Retina (tissue), 1 donor: ENCODE results near the gene TOP3B.
A peak's percentile ranks its signal among the peaks of the same experiment; 100 is the strongest.

Source experiments
- DNase-seq: peaks from one replicate; pipeline ENCODE4 v3.0.0-alpha.2; 2016

The TOP3B gene

GRCh38 chr22:21977814-21978213 is 4.8 kb downstream of the TOP3B start:
- DNase-seq = no peak

DNA sequence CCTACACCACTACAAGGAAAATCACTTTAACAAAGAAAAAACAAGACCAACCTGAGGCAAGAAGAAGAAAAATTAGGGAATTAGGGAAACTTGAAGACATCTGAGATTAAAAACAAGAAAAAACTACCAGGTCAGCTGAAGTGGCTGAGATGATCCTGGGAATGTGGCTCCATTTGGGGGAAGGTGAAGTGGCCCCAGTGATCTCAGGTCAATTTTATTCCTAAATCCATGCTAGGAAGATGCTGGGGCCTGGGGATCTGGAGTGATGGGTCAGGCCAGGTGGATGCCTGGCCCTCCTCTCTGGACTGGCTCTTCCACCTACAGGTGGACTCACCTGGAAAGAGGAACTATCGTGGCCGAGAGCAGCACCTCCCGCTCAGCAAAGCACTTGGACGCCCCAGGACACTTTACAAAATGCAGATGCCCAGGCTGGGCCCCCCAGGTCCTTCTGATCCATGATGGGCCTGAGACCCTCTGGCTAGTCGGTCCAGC is 6.7 kb downstream of the TOP3B start:
- no peak for DNase-seq

DNA sequence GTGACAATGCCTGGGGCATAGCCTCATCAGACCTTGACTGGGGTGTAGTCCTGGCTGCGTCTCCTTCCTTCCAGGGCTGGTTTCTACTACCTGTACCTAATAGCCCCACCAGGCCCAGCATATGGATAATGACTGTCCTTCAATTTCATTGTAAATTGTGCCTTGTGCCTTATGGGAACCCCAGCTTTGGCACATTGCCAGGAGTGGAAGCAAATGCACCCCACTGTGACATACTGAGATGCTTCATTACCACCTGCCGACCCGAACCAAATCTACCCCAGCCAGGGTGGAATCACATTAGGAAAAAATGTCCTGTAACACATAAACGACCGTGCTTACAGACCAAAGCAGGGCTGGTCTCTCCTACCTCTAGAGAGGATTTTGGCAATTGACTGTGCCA is 7.3 kb downstream of the TOP3B start:
- no peak for DNase-seq

DNA sequence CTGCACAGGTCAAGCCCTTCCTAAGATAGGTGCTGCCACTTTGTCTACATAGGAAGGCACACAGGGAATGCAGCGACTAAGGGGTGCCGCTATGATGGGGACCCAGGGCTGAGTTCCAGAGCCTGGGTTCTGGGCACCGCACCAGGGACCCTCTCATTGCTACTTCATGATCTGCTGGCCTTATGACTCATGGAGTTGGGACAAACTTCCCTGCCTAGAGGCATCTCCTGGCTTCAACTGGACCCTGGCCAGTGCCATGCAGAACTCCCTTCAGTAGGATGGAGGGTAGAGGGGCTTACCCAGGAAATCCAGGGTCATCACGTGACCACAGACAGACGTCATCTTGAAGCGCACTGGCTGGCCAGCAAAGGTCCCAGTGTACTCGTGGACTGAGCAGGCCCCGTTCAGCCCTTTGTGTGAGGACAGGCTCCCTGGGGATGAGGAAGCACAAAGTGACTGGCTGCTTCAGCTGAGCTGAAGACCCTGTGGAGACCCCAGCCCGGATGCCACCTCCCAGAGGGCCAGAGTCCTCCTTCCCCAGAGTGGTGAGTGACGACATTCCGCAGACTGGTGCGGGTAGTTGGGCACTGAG is 8.4 kb downstream of the TOP3B start:
- DNase-seq = no peak

DNA sequence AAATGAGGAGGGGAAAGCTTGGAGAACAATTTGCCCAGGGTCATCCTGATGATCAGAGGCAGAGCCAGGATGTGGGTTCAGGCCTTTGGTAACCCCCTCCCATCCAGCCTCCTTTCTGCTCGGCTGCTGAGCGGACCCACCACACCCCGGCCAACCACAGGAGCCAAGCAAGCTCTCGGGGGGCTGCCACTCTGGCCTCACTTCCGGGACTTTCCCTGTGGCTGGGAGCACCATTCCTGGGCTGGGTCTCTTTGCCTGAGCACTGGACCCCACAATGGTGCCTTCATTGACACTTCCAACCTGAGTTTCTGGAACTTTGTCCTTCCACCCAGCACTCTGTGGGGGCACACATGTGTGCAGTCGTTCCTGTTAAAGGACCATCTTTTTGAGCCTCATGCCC is 9.8 kb downstream of the TOP3B start:
- DNase-seq = no peak

DNA sequence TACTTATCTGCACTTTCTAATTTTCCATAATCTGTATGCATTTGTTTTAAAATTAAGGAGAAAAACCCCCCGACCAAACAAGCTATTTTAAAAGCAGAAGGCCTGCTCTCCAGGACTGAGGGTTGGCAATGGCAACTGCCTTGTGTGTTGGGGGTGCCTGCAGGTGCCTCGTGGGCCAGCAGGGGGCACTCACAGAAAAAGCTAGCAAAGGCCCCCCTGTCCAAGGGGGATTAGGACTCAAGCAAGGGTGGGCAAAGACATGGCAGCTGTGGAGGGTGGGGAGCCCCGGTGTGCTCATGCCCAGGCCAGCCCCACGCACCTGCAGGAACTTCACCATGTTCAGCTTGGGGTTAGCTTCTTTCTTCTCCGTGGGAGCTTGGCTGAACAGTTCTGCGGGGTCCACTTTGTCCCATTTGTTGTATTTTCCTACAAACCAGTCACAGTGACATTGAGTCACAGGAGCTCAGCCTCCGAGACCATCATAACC is 10.3 kb downstream of the TOP3B start:
- DNase-seq = peak; percentile 53

DNA sequence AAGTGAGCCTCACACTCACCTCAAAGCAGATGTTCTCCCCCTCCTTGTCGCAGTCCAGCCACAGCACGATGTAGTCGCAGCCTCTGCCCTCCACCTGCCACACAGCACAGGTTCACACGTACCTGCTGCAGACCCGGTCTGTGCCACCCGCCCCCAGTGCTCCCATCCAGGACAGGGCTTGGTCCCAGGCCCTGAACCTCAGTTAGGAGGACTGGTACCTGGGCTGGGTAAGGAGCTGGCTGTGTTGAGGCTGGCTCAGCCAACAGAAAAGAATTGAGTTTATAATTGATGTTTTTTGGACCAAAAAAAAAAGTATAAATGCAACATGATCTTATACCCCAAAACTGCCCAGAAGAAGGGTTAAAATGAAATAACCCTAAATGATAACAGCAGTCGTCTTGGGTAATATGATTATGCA is 10.7 kb downstream of the TOP3B start:
- DNase-seq = no peak

GRCh38 chr22:21970800-21971617 is 11.6 kb downstream of the TOP3B start:
- DNase-seq = no peak

DNA sequence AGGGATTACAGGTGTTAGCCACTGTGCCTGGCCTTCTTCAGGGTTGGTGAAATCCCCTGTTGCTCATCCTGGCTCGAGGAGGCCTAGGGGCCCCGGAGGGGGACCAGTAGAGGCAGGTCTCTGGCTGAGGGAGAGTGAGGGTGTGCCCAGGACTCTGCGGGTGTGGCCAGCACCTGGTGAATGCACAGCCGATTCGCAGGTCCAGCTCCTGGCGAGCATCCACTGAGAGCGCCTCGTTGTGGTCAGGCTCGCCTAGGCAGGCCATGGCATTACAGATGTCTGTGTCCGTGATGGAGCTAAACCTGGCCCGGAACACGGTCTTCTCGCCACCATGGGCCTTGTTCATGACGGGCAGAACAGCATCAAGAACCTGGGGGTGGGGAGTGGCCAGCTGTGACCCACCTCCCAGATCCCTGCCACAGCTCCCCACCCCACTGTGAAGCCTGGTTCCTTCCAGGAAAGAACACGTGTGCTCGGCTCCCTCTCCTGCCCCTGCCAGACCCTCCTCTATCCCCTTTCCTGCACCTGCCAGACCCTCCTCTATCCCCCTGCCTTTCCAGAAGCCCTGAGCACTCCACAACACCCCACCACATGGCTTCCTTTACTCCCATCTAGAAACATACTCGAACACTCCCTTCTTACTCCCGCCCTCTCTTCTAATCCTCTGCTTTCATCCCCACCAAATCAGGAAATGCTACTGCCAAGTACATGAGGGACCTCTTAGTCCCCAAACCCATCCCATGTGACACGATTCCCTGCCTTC is 12.4 kb downstream of the TOP3B start:
- no peak for DNase-seq

- DNase-seq = no peak
These were observed 14.0 kb downstream of the TOP3B start for GRCh38 chr22:21968452-21969129.

GRCh38 chr22:21967693-21968271 is 14.8 kb downstream of the TOP3B start:
- DNase-seq = no peak

DNA sequence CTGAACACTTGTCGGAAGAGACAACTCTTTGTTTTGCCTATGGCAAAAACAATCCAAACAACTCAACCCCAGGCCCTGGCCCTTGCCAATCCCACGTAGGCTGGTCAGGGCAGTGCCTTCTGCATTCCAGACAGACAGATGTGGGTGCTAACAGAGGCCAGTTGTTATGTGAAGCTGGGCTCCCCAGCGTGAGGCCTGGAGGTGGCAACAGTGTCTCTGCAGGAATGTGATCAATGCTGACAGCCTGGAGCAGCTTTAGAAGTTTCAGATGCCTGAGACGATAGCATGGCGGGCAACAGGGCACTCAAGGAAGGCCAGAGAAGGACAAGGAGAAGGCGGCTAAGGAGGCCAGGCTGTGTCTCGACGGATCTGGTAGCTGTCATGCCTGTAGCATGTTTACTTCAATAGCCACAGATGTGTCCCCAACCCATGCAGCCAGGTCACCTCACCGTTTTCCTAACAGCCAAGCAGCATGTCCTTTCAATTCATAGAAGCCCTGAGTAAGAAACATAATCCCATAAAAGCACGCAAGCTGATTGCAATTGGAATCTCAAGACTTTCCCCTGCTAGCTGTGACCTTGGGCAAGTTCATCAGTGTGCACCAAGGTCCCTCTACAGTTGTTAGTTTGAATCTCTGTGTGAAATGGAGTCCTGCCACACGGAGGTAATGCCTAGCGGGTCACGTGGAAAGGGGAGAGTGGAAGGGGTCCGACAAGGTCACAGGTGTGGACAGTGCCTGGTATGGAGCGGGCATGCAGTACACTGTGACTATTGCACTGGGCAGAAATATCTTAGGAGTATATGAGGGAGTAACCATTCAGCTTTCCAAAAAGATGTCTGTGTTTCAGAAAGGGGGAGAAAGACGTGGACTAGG is 15.7 kb downstream of the TOP3B start:
- DNase-seq = no peak

DNA sequence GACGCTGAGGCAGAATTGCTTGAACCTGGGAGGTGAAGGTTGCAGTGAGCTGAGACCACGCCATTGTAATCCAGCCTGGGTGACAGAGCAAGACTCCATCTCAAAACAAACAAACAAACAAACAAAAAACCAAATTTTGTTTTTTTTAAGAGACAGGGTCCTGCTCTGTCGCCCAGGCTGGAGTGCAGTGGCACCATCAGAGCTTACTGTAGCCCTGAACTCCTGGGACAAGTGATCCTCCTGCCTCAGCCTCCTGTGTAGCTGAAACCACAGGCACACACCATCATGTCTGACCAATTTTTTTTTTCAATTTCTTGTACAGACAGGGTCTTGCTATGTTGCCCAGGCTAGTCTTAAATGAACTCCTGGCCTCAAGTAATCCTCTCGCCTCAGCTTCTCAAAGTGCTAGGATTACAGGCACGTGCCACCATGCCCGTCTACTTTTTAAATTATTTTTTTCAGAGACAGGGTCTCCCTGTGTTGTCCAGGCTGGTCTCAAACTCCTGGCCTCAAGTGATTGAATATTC is 16.8 kb downstream of the TOP3B start:
- DNase-seq = no peak

- no peak for DNase-seq
These were observed 17.6 kb downstream of the TOP3B start for GRCh38 chr22:21964918-21965484.

DNA sequence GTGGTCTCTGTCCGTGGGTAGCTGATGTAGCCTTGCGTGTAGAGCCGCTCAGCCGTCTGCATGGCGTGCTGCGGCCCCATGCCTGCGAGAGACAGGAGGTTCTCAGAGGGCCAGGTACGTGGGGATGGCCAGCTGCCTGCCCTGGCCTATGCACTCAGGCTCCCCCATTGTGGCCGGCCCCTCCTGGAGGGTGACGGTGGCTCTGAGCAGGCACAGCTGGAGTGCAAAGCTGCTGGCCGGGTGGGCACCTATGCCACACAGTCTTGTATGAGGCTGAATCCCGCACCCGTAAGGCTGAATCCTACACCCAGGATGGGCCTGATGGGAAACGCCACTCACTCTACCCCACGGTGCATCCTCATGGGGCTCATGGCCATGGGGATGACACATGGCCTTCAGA is 18.4 kb downstream of the TOP3B start:
- no peak for DNase-seq

DNA sequence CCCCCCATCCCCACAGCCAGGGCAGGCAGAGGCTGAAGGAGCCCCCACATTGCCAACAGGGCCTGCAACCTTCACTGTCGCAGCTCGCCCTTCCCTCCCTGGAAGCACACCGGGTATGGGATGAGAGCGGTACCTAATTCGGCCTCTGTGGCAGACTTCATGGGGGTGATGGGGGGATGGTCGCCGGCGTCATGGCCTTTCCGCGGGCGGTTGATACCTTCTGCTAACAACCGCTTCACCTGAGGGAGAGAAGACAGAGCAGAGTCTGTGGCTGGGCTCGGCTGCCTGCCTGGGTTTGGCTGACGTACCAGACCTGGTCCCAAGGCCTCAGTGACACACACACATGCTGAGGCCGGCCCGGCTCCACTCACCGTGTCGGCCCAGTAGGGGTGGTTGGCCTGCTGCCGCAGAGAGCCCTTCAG is 18.8 kb downstream of the TOP3B start:
- DNase-seq = no peak

GRCh38 chr22:21963286-21963685 is 19.3 kb downstream of the TOP3B start:
- no peak for DNase-seq

DNA sequence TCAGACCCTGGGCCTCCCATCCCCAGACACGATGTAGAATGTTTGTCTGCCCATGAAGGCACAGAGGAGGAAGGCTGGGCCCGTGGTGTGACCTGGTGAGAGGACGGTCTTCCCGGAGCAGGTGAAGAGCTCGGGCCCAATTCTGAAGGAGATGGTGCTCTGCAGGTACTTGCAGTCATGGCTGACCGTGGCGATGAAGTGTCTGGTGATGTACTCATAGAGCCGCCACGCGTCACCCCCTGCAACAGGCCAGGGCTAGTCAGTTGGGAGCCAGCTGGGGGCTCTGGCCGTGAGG is 20.0 kb downstream of the TOP3B start:
- DNase-seq = no peak

DNA sequence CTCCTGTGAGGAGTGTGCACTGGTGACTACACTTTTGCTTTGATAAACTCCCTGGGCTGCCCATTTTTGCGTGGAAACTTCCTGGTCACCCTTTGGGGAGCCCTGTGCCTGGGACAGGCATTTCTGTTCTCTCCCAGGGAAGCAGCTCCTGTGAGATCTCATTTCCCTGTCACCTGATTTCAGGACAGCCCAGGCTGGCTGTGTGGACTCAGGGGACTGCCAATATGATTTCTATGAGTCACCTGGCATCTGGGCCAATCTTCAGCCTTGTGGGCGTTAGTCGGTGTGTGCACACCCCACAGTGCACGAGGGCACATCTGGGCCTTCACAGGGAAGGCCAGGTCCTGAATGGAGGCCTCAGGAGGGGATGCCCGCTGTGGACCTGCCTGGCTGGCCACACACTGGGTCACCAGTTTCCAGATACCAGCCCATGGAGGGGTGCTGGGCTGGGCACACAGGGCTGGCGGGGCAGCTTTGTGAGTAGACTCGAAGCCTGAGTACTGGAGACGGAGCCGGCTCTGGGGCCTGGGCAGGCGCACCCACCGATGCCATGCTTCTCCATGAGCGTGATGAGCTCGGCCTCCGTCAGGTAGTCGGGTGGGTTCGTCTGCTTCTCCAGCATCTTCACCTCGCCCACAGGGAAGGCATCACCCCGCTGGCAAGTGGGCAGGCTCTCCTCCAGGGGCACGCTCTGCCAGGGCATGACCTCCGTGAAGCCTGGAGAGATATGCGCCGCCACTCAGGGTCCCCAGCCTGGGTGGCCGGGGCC is 20.5 kb downstream of the TOP3B start:
- no peak for DNase-seq

DNA sequence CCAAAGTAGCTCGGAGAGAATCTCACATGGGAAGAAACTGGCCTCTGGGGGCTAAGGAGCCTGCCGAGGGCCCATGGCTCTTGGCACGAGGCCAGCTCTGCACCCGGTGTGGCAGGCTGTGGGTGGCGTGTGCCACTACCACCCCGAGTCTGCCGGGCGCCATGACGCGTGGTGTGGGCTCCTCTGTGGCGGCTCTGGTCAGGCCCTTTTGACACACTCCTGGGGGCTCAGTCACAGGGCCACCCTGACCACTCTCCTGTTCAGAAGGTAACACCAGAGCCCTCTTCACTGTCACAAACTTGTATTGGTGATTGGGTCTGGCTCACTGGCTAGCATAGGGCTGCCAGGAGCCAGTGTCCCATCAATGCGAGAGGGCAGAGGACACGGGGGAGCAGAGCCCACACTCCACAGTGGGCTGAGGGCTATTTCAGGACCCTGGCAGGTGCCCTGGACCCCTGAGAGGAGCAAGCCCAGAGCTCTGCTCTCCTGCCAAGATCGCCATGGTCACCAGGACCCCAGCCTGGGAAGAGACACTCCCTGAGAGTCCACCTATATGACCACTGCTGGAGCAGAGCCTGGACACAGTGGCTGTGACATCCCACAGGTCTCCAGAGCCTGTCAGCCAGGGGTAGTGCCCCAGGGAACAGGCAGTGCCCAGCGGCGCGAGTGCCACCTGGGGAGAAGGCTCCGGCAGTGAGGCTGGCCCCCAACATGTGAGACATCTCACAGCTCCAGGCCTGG is 21.3 kb downstream of the TOP3B start:
- DNase-seq = no peak
